Adrenal gland (tissue), 12 donors: ENCODE data around the gene MCM5. TPM values are rescaled to one million over a fixed set of nuclear protein-coding genes. Genes with fewer than 3 reads are reported as not detected.

Source experiments
- DNase-seq, 7 donors: peaks; one replicate each; pipeline ENCODE4 v3.0.0-alpha.2; 2019 to 2020
- H3K27ac ChIP-seq, 5 donors: fragments of 200-600 bp; sonication (generic) in 4 of 5; 1 replicate in 3 of 5; 2 replicates in 2 of 5; pipeline versions ENCODE4 v1.5.1 to v1.8.0; 2016 to 2020; ENCODE audit warnings: mild to moderate bottlenecking in 1 of 5
- H3K27me3 ChIP-seq: fragments of 200-600 bp; 2 replicates; pipeline ENCODE4 v1.8.0; 2021
- H3K36me3 ChIP-seq, 2 donors: fragments of 200-600 bp; replicated peaks in 1 of 2; 1 replicate in 1 of 2; 2 replicates in 1 of 2; pipeline versions ENCODE4 v1.5.1 to v1.8.0; 2018 to 2022
- H3K4me1 ChIP-seq, 2 donors: fragments of 200-600 bp; replicated peaks in 1 of 2; 1 replicate in 1 of 2; 2 replicates in 1 of 2; pipeline versions ENCODE4 v1.5.1 to v1.8.0; 2018 to 2021
- H3K4me3 ChIP-seq, 4 donors: fragments of 200-600 bp; sonication (generic) in 3 of 4; one replicate each; pipeline ENCODE4 v1.5.1; 2016 to 2018
- H3K9me3 ChIP-seq, 3 donors: fragments of 200-600 bp; sonication (generic) in 1 of 3; replicated peaks in 1 of 3; 1 replicate in 2 of 3; 2 replicates in 1 of 3; pipeline versions ENCODE4 v1.5.1 to v1.8.0; 2016 to 2021
- CTCF ChIP-seq, 6 experiments: fragments of 450-650 bp in 4 of 6; fragments of 200-600 bp in 2 of 6; sonication (generic) in 1 of 6; IDR thresholded peaks; 1 replicate in 5 of 6; 2 replicates in 1 of 6; pipeline versions ENCODE4 v1.5.1 to v1.8.0; 2016 to 2021; ENCODE audit warnings: antibody characterized with exemption in 6 of 6, mild to moderate bottlenecking in 2 of 6, moderate library complexity in 1 of 6
- POLR2A ChIP-seq, 2 donors: fragments of 450-650 bp; IDR thresholded peaks; one replicate each; pipeline ENCODE4 v1.6.1; 2017; ENCODE audit warnings: antibody characterized with exemption in 2 of 2, mild to moderate bottlenecking in 2 of 2, moderate library complexity in 1 of 2
- WGBS, 4 donors: extraction: QIAGEN DNeasy Blood & Tissue Kit in 2 of 4; methylation state at CpG; one replicate each; pipeline versions ENCODE4 v1.1.5 to v1.1.7; 2013 to 2017; 5-methylcytosine and 5-hydroxymethylcytosine counted together
- intact Hi-C, 2 donors: fragments of 100-400 bp; cut with DNase I; formaldehyde crosslinking; loops; one replicate each; pipeline versions ENCODE4 v1.14.1 to v1.15.0; 2022 to 2023
- polyA plus RNA-seq, 3 donors: library from polyadenylated mRNA; stranded (reverse); fragments of 200-250 nt in 2 of 3; fragments of 350-450 nt in 1 of 3; fragmentation: Illumina TruSeq in 1 of 3; extraction: RNeasy Lipid Tissue Mini Kit (QIAGEN cat#74804) in 1 of 3; gene quantifications; one replicate each; pipeline ENCODE4 v1.2.3, GENCODE V29; 2013 to 2014
- total RNA-seq, 9 donors: library from RNA; depleted of rRNA in 4 of 9; stranded (reverse); fragments of >200 nt in 4 of 9; fragments of 120-200 nt in 1 of 9; fragmentation: NEBNext Ultra II Directional in 1 of 9; extraction: Animal tissue kit (Norgen Biotek cat#: 25700) in 1 of 9; gene quantifications; one replicate each; pipeline versions ENCODE4 v1.1.0 to v1.2.4, GENCODE V29; 2013 to 2023
- donor health status: healthy with polysubstance abuse.
- donor health status: Bipolar disorder and iron deficiency.
- donor health status: DM: yes; HTN: yes; CAD: no.
- donor health status: DM: no; HTN: no; CAD: no.
- donor health status: DM: no; HTN: no; CAD: no.
- donor health status: DM: yes; HTN: yes; CAD: no.

MCM5 gene
- total and polyA plus RNA-seq, 12 donors, result 3.9 to 20.7 (median 14.6) TPM

GRCh38 chr22:35417606-35418005 lies 17.7 kb downstream of the MCM5 start:
- WGBS, 4 donors, result 96 to 98% (median 97%) methylated on average over 6 to 9 of the region's 9 CpGs
- H3K27me3 ChIP-seq, result no peaks in the 10 kb centered on the region
- H3K4me3 ChIP-seq, result no peak overlapping the region
- H3K4me1 ChIP-seq, result no peaks in the 10 kb centered on the region
- H3K9me3 ChIP-seq, result no peaks in the 10 kb centered on the region
- TF ChIP-seq CTCF (IDR thresholded peaks at IDR 0.05) (no peak), POLR2A (IDR thresholded peaks at IDR 0.05) (no peak)
- no peak for DNase-seq
- intact Hi-C loops, result no loop called here
- H3K27ac ChIP-seq, result no peak overlapping the region
- H3K36me3 ChIP-seq, result peaks cover 0 to 23% of the 10 kb centered on the region in 2 donors

GRCh38 chr22:35418088-35418487 lies 18.1 kb downstream of the MCM5 start:
- no peak for TF ChIP-seq POLR2A (IDR thresholded peaks at IDR 0.05)
- TF ChIP-seq CTCF (IDR thresholded peaks at IDR 0.05), result no peak
- Histone ChIP-seq H3K9me3 (no peaks in the 10 kb centered on the region), H3K36me3 (peaks cover 0 to 27% of the 10 kb centered on the region in 2 donors), H3K27me3 (no peaks in the 10 kb centered on the region), H3K4me3 (no peak overlapping the region), H3K27ac (no peak overlapping the region), H3K4me1 (no peaks in the 10 kb centered on the region)
- intact Hi-C loops, result no loop called here
- DNase-seq, result no peak
- WGBS, 4 donors, result 86 to 96% (median 89%) methylated on average over 7 to 8 of the region's 8 CpGs

GRCh38 chr22:35418731-35419130 lies 18.8 kb downstream of the MCM5 start:
- intact Hi-C loops, result no loop called here
- H3K27ac ChIP-seq, result no peak overlapping the region
- TF ChIP-seq CTCF (IDR thresholded peaks at IDR 0.05), result no peak
- no peak for TF ChIP-seq POLR2A (IDR thresholded peaks at IDR 0.05)
- 80 to 90% (median 87%) methylated on average over 2 to 3 of the region's 3 CpGs for WGBS, 4 donors
- H3K27me3 ChIP-seq, result no peaks in the 10 kb centered on the region
- peaks cover 0 to 28% of the 10 kb centered on the region in 2 donors for H3K36me3 ChIP-seq
- DNase-seq, result no peak
- no peaks in the 10 kb centered on the region for H3K9me3 ChIP-seq
- H3K4me1 ChIP-seq, result no peaks in the 10 kb centered on the region
- no peak overlapping the region for H3K4me3 ChIP-seq

- H3K4me1 ChIP-seq, result no peaks in the 10 kb centered on the region
- no peak overlapping the region for H3K27ac ChIP-seq
- H3K4me3 ChIP-seq, result no peak overlapping the region
- WGBS, 4 donors, result 94 to 97% (median 97%) methylated on average over 3 to 10 of the region's 10 CpGs
- TF ChIP-seq POLR2A (IDR thresholded peaks at IDR 0.05), result no peak
- TF ChIP-seq CTCF (IDR thresholded peaks at IDR 0.05), result no peak
- intact Hi-C loops, result no loop called here
- no peak for DNase-seq
- H3K9me3 ChIP-seq, result no peaks in the 10 kb centered on the region
- peaks cover 0 to 18% of the 10 kb centered on the region in 2 donors for H3K36me3 ChIP-seq
- H3K27me3 ChIP-seq, result no peaks in the 10 kb centered on the region
Observed at GRCh38 chr22:35419756-35420155, 19.8 kb downstream of the MCM5 start.
